ENCODE measurements around the gene ADH4. TPM values are rescaled to one million over a fixed set of nuclear protein-coding genes. Genes with fewer than 3 reads are reported as not detected.
"Not testable (repeated sequence)": the region's sequence is repeated elsewhere in the genome, so short reads cannot be mapped to it uniquely, and the experiment has no call there.

ADH4 gene
- total and polyA plus RNA-seq, 10 donors: 0.11 to 0.61 (median 0.34) TPM; not detected in 3

DNA sequence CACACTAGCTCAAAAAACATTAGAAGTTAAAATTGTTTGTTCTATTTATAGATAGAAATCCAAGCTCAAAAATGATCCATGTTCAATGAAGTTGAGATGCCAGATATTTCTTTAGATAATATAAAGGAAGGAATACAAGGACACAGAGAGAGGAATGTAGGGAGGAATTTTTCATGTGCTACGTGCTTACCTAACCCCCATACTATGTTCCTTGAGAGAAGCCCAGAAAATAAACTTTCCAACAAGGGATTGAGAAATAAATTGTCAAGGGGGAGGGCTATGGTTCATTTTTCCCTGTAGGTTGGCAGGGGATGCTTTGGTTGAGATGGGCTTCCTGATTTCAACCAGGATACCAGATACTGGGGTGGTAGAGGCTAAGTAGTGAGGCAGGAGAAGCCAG lies 39.9 kb downstream of the ADH4 start:
- WGBS, 5 donors: 55 to 76% (median 65%) methylated on average over 1 of the region's 1 CpG
- DNase-seq: no peak
- H3K4me3 ChIP-seq: no peak overlapping the region
- H3K9me3 ChIP-seq: no peaks in the 10 kb centered on the region
- intact Hi-C loops (cut with DNase I; ENCODE audit: low total_unique reads): no loop called here
- no peaks in the 10 kb centered on the region for H3K27me3 ChIP-seq (replicated peaks in 1 of 7)
- TF ChIP-seq, protein P1, sequence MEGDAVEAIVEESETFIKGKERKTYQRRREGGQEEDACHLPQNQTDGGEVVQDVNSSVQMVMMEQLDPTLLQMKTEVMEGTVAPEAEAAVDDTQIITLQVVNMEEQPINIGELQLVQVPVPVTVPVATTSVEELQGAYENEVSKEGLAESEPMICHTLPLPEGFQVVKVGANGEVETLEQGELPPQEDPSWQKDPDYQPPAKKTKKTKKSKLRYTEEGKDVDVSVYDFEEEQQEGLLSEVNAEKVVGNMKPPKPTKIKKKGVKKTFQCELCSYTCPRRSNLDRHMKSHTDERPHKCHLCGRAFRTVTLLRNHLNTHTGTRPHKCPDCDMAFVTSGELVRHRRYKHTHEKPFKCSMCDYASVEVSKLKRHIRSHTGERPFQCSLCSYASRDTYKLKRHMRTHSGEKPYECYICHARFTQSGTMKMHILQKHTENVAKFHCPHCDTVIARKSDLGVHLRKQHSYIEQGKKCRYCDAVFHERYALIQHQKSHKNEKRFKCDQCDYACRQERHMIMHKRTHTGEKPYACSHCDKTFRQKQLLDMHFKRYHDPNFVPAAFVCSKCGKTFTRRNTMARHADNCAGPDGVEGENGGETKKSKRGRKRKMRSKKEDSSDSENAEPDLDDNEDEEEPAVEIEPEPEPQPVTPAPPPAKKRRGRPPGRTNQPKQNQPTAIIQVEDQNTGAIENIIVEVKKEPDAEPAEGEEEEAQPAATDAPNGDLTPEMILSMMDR (IDR thresholded peaks at IDR 0.05 in 8 of 11, conservative IDR thresholded peaks at IDR 0.05 in 3 of 11): no peak
- H3K4me1 ChIP-seq: peaks cover 0 to 8% (median 2%) of the 10 kb centered on the region in 6 donors
- H3K36me3 ChIP-seq: no peaks in the 10 kb centered on the region
- no peak overlapping the region for H3K27ac ChIP-seq

DNA sequence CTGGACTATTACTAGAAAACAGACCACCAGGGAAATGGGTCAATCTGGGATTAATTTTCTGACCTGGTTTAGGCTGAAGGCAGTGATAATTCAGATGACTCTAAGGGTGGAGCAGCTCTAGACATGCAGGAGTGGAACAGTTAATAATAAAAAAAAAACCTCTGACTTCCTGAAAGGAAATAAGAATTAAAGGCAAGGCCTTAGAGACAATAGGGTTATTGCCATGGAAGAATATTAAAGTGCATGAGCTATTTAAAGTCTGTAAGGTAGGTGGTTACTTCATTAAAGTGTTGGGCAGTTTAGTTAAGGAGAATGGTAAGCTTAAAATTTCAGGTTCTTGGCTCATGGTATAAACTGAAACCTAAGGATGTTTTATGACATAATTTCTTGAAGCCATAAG lies 40.9 kb downstream of the ADH4 start:
- Histone ChIP-seq H3K4me1 (peaks cover 0 to 8% (median 2%) of the 10 kb centered on the region in 6 donors), H3K36me3 (no peaks in the 10 kb centered on the region), H3K9me3 (no peaks in the 10 kb centered on the region), H3K4me3 (no peak overlapping the region), H3K27me3 (replicated peaks in 1 of 7) (no peaks in the 10 kb centered on the region), H3K27ac (peak overlapping the region in 2 of 8 donors; percentile 37 to 43)
- no peak for DNase-seq
- intact Hi-C loops (cut with DNase I; ENCODE audit: low total_unique reads): no loop called here
- TF ChIP-seq POLR2A (IDR thresholded peaks at IDR 0.05) (no peak), POLR2AphosphoS5 (IDR thresholded peaks at IDR 0.05) (no peak)
- TF ChIP-seq, protein P1 (IDR thresholded peaks at IDR 0.05 in 8 of 11, conservative IDR thresholded peaks at IDR 0.05 in 3 of 11): no peak

- Histone ChIP-seq H3K4me1 (peaks cover 0 to 8% (median 2%) of the 10 kb centered on the region in 6 donors), H3K36me3 (no peaks in the 10 kb centered on the region), H3K27me3 (replicated peaks in 1 of 7) (no peaks in the 10 kb centered on the region), H3K4me3 (no peak overlapping the region), H3K27ac (peak overlapping the region in 1 of 8 donors; percentile 37), H3K9me3 (no peaks in the 10 kb centered on the region)
- TF ChIP-seq POLR2A (IDR thresholded peaks at IDR 0.05) (no peak), POLR2AphosphoS5 (IDR thresholded peaks at IDR 0.05) (no peak)
- TF ChIP-seq, protein P1 (IDR thresholded peaks at IDR 0.05 in 8 of 11, conservative IDR thresholded peaks at IDR 0.05 in 3 of 11): no peak
- 87 to 97% (median 91%) methylated on average over 2 of the region's 2 CpGs for WGBS, 5 donors
- intact Hi-C loops (cut with DNase I; ENCODE audit: low total_unique reads): no loop called here
- DNase-seq: no peak
Measured at GRCh38 chr4:99102634-99103033, 41.5 kb downstream of the ADH4 start.

- intact Hi-C loops (cut with DNase I; ENCODE audit: low total_unique reads): no loop called here
- H3K27me3 ChIP-seq (replicated peaks in 1 of 7): no peaks in the 10 kb centered on the region
- WGBS, 5 donors: 89 to 100% (median 95%) methylated on average over 1 of the region's 1 CpG
- no peak for DNase-seq
- H3K9me3 ChIP-seq: no peaks in the 10 kb centered on the region
- H3K27ac ChIP-seq: no peak overlapping the region
- TF ChIP-seq, protein P1 (IDR thresholded peaks at IDR 0.05 in 8 of 11, conservative IDR thresholded peaks at IDR 0.05 in 3 of 11): no peak
- no peak for TF ChIP-seq POLR2A (IDR thresholded peaks at IDR 0.05)
- no peak for TF ChIP-seq POLR2AphosphoS5 (IDR thresholded peaks at IDR 0.05)
- H3K4me1 ChIP-seq: peaks cover 0 to 8% (median 2%) of the 10 kb centered on the region in 6 donors
- no peak overlapping the region for H3K4me3 ChIP-seq
- no peaks in the 10 kb centered on the region for H3K36me3 ChIP-seq
Measured at GRCh38 chr4:99100876-99101275, 43.2 kb downstream of the ADH4 start.

DNA sequence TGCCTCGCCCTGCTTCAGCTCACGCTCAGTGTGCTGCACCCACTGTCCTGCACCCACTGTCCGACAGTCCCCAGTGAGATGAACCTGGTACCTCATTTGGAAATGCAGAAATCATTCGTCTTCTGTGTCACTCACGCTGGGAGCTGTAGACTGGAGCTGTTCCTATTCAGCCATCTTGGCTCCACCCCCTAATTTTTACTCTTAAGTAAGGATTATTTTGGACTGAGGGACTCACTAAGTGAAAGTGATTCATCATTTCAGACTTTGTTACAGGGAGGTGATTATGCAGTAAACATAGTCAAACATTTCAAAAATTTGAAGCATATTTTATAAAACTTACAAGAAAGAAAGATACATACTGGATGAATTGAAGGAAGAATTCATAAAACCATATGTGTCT lies 44.3 kb downstream of the ADH4 start:
- not testable (repeated sequence) for DNase-seq
- 73 to 94% (median 78%) methylated on average over 5 of the region's 5 CpGs for whole genome bisulfite sequencing, 5 donors

More for the DNA sequence above, 44.3 kb downstream of the ADH4 start:
- H3K36me3 ChIP-seq; H3K9me3 ChIP-seq; H3K4me1 ChIP-seq; H3K27me3 ChIP-seq (replicated peaks in 1 of 7); H3K4me3 ChIP-seq; H3K27ac ChIP-seq; intact Hi-C loops (cut with DNase I; ENCODE audit: low total_unique reads): not testable (repeated sequence)

All from spleen (tissue), 11 donors.